HepG2 (cell line): ENCODE measurements around the gene PSMC3IP. TPM values are rescaled to one million over a fixed set of nuclear protein-coding genes. Genes with fewer than 3 reads are reported as not detected.
A peak's percentile ranks its signal among the peaks of the same experiment; 100 is the strongest.

Experiments used
- ATAC-seq: fragments of 200-7000 bp; cut with Tn5 transposase; 3 replicates; pipeline ENCODE4 v1.9.1; 2020; ENCODE audit warnings: mild to moderate bottlenecking, moderate library complexity
- BruUV-seq: library from RNA; stranded (reverse); fragments of 400-500 nt; replicated peaks from 2 replicates; lab custom pipeline; 2021; lab: Mats Ljungman, UMichigan
- CTCF ChIA-PET: fragments of 300-600 bp; formaldehyde crosslinking; extraction: SDS; loops from one replicate; lab custom pipeline; 2021; ENCODE audit warnings: low total read pairs, inconsistent platforms, low intra/inter-chr PET ratio; lab: Yijun Ruan, JAX
- POLR2A ChIA-PET: fragments of 350-600 bp; sonication (Branson Sonifier 250); formaldehyde crosslinking; loops from one replicate; lab custom pipeline; 2020; ENCODE audit warnings: antibody characterized with exemption, inconsistent platforms; lab: Yijun Ruan, JAX
- DNase-seq: peaks from one replicate; pipeline ENCODE4 v3.0.0-alpha.2; 2015; ENCODE audit warnings: low spot score
- FAIRE-seq: peaks from 3 replicates; lab custom pipeline; 2011; peaks lifted over from hg19 to GRCh38; lab: Jason Lieb, UNC
- H2AFZ ChIP-seq: one replicate; pipeline ENCODE4 v1.6.1; 2011; ENCODE audit warnings: low read length, inconsistent platforms
- H3K27ac ChIP-seq: fragments of 300-600 bp; 3 replicates; pipeline ENCODE4 v1.8.0; 2011; ENCODE audit warnings: mixed run types, mild to moderate bottlenecking, mixed read lengths, low read length, inconsistent platforms; ENCODE audit not compliant: insufficient read depth; ENCODE audit errors: extremely low read length
- H3K27me3 ChIP-seq, 2 experiments: fragments of 200-600 bp in 1 of 2; 2 replicates in 1 of 2; 3 replicates in 1 of 2; pipeline versions ENCODE4 v1.6.0 to v1.8.0; 2011; ENCODE audit warnings: low read length in 2 of 2, mild to moderate bottlenecking in 2 of 2, moderate library complexity in 2 of 2, inconsistent platforms in 1 of 2; ENCODE audit not compliant: insufficient read depth in 2 of 2, control insufficient read depth in 1 of 2
- H3K36me3 ChIP-seq, 2 experiments: fragments of 200-600 bp in 1 of 2; replicated peaks in 1 of 2; 2 replicates in 1 of 2; 3 replicates in 1 of 2; pipeline versions ENCODE4 v1.5.1 to v1.8.0; 2011; ENCODE audit warnings: low read length in 2 of 2, inconsistent platforms in 1 of 2; ENCODE audit not compliant: insufficient read depth in 2 of 2, control insufficient read depth in 1 of 2
- H3K4me1 ChIP-seq: 2 replicates; pipeline ENCODE4 v1.5.1; 2012; ENCODE audit warnings: low read length, inconsistent platforms; ENCODE audit not compliant: insufficient read depth
- H3K4me2 ChIP-seq: 2 replicates; pipeline ENCODE4 v1.6.0; 2011; ENCODE audit warnings: low read depth, low read length, inconsistent platforms
- H3K4me3 ChIP-seq, 3 experiments: fragments of 200-600 bp in 1 of 3; sonication (generic), shearing (Covaris generic) in 1 of 3; replicated peaks in 1 of 3; 2 replicates each; pipeline ENCODE4 v1.5.1; 2011 to 2016; ENCODE audit warnings: low read length in 3 of 3, inconsistent platforms in 2 of 3, low read depth in 2 of 3, mild to moderate bottlenecking in 2 of 3, control low read depth in 1 of 3, mixed read lengths in 1 of 3; ENCODE audit not compliant: insufficient read depth in 1 of 3
- H3K79me2 ChIP-seq: one replicate; pipeline ENCODE4 v1.6.1; 2011; ENCODE audit warnings: low read length, inconsistent platforms; ENCODE audit not compliant: insufficient read depth
- H3K9ac ChIP-seq: 2 replicates; pipeline ENCODE4 v1.6.0; 2011; ENCODE audit warnings: mild to moderate bottlenecking, low read depth, low read length, inconsistent platforms; ENCODE audit not compliant: insufficient read depth
- H3K9me3 ChIP-seq: 2 replicates; pipeline ENCODE4 v1.5.1; 2012; ENCODE audit warnings: mild to moderate bottlenecking, low read length
- H4K20me1 ChIP-seq: 2 replicates; pipeline ENCODE4 v1.6.0; 2011; ENCODE audit warnings: inconsistent platforms, mild to moderate bottlenecking, low read length, moderate library complexity; ENCODE audit not compliant: insufficient read depth
- KMT2B ChIP-seq: IDR thresholded peaks from 2 replicates; pipeline ENCODE4 v1.6.1; 2016; ENCODE audit warnings: missing genetic modification reagents, missing compliant biosample characterization
- LCORL ChIP-seq, 2 experiments: fragments of 450-650 bp in 1 of 2; sonication (generic) in 1 of 2; formaldehyde crosslinking in 1 of 2; IDR thresholded peaks; 2 replicates each; pipeline versions ENCODE4 v1.5.0 to v1.6.1; 2017 to 2020; ENCODE audit warnings: antibody characterized with exemption in 1 of 2, missing genetic modification reagents in 1 of 2
- MYNN ChIP-seq: sonication (generic); formaldehyde crosslinking; IDR thresholded peaks from 2 replicates; pipeline ENCODE4 v1.4.0; 2020; ENCODE audit warnings: mild to moderate bottlenecking, low read depth, missing genetic modification reagents
- ZNF605 ChIP-seq: sonication (generic); formaldehyde crosslinking; IDR thresholded peaks from 2 replicates; pipeline ENCODE4 v1.8.0; 2022; ENCODE audit warnings: mild to moderate bottlenecking, missing genetic modification reagents
- WGBS: methylation state at CpG from one replicate; pipeline ENCODE4 v1.1.6; 2017; ENCODE audit warnings: low lambda C conversion rate; 5-methylcytosine and 5-hydroxymethylcytosine counted together
- in situ Hi-C: cut with HindIII; loops from 2 replicates; pipeline ENCODE4 v1.10.0; 2017; ENCODE audit warnings: low pct_unique_long_range_greater_than_20kb; ENCODE audit not compliant: extremely low pct_ligation_motif_present
- intact Hi-C: fragments of 100-400 bp; cut with micrococcal nuclease; formaldehyde crosslinking; loops from one replicate; pipeline ENCODE4 v1.10.0; 2022; ENCODE audit not compliant: unreplicated experiment
- polyA plus RNA-seq, 8 experiments: library from polyadenylated mRNA; depleted of rRNA in 3 of 8; stranded (reverse) in 7 of 8; unstranded in 1 of 8; fragments of >200 nt; fragmentation: Illumina TruSeq in 4 of 8; extraction: Trizol in 4 of 8; gene quantifications; 2 replicates each; pipeline versions ENCODE4 v1.2.1 to v1.2.3, GENCODE V29; 2011 to 2016; ENCODE audit warnings: low read depth in 4 of 8, missing spikeins in 1 of 8, mixed read lengths in 1 of 8; ENCODE audit not compliant: insufficient read depth in 1 of 8
- total RNA-seq, 5 experiments: library from RNA; depleted of rRNA; stranded (reverse); fragments of >200 nt; fragmentation: Illumina TruSeq; extraction: Trizol; gene quantifications; 2 replicates each; pipeline ENCODE4 v1.2.3, GENCODE V29; 2016; ENCODE audit warnings: low read depth in 1 of 5
- TF ChIP-seq, protein P1 (sequence below): sonication (generic); formaldehyde crosslinking; IDR thresholded peaks from 2 replicates; pipeline ENCODE4 v1.5.1; 2020; ENCODE audit warnings: mild to moderate bottlenecking, missing genetic modification reagents, moderate library complexity
- TF ChIP-seq, protein P2 (sequence below): sonication (generic); formaldehyde crosslinking; IDR thresholded peaks from 2 replicates; pipeline ENCODE4 v1.8.1; 2023; ENCODE audit warnings: mild to moderate bottlenecking, moderate library complexity, missing genetic modification reagents
- TF ChIP-seq, protein P3 (sequence below): sonication (generic); formaldehyde crosslinking; IDR thresholded peaks from 2 replicates; pipeline ENCODE4 v1.5.1; 2020; ENCODE audit warnings: missing genetic modification reagents, mild to moderate bottlenecking, borderline replicate concordance
- TF ChIP-seq, protein P4 (sequence below): sonication (generic); formaldehyde crosslinking; IDR thresholded peaks from 2 replicates; pipeline ENCODE4 v1.8.0; 2022; ENCODE audit warnings: mild to moderate bottlenecking, missing genetic modification reagents, borderline replicate concordance

Gene PSMC3IP
- total and polyA plus RNA-seq, 2 of the 13 experiments (the other 11 are each of a cell fraction or from before 2014, with no cell fraction given), result 6.5 to 22.4 TPM

DNA sequence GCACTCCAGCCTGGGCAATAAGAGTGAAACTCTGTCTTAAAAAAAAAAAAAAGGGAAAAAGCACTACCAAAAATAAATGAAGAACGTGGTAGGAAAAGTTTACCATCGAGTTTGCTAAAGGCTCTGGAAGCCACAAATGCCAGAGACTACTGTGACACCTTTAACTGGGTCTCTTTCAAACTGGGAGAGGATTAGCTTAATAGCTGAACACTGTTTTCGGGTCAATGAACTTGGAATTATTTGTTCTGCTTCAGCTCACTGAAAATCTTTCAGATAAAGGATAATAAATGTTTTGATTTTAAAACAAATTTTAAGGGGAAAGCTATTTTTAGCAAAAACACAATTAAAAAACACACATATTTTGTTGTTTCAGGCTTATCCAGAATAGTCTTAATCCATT lies 30.2 kb upstream of the PSMC3IP start:
- in situ Hi-C loops, result no loop called here
- POLR2A ChIA-PET, result interaction anchor here (1.0 to 4.0 kb wide), 12 partner anchors 11 to 166 kb away, joined by 3 to 60 read pairs (median 22); partner anchors contain the start of genes CCR10, CNTNAP1, MLX and NAGLU

DNA sequence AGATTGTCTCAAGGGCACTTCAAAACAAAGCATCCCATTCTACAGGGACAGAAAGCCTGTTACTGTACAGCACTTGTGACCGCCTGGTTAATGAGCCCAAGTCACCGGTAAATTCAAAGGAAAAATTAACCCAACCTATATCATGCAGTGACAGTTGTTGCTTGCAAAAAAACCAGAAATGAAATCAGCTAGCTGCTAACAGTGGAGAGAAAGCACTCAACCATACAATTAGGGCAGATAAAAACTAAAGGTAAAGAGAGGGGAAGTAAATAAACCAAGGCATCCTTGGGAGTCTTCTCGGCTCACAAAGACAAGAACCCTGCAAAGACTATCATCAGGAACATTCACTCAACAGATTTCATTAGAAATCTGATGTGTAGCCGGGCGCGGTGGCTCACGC lies 25.8 kb upstream of the PSMC3IP start:
- 96% methylated on average over 7 of the region's 7 CpGs for WGBS
- Histone ChIP-seq H3K4me3 (no peak overlapping the region), H3K79me2 (peaks cover 81% of the 10 kb centered on the region), H3K36me3 (peaks cover 9 to 17% of the 10 kb centered on the region in 2 experiments; a peak in 2 of 5 replicates), H4K20me1 (peaks cover 12% of the 10 kb centered on the region; the same call in 1 of the 2 replicates), H3K9ac (no peak overlapping the region), H3K4me1 (peaks cover 42% of the 10 kb centered on the region), H2AFZ (no peak overlapping the region), H3K9me3 (no peaks in the 10 kb centered on the region), H3K4me2 (no peak overlapping the region), H3K27ac (no peak overlapping the region), H3K27me3 (no peaks in the 10 kb centered on the region; a peak in 1 of 5 replicates)
- no TSS peak for BruUV-seq
- ATAC-seq, result no peak
- in situ Hi-C loops (no loop called here), intact Hi-C loops (no loop called here)
- DNase-seq, result no peak
- no peak for FAIRE-seq
- POLR2A ChIA-PET, result no interaction called here
- CTCF ChIA-PET, result no interaction called here
- TF ChIP-seq KMT2B (CRISPR knock-in tag), result no peak
- TF ChIP-seq, protein P1, sequence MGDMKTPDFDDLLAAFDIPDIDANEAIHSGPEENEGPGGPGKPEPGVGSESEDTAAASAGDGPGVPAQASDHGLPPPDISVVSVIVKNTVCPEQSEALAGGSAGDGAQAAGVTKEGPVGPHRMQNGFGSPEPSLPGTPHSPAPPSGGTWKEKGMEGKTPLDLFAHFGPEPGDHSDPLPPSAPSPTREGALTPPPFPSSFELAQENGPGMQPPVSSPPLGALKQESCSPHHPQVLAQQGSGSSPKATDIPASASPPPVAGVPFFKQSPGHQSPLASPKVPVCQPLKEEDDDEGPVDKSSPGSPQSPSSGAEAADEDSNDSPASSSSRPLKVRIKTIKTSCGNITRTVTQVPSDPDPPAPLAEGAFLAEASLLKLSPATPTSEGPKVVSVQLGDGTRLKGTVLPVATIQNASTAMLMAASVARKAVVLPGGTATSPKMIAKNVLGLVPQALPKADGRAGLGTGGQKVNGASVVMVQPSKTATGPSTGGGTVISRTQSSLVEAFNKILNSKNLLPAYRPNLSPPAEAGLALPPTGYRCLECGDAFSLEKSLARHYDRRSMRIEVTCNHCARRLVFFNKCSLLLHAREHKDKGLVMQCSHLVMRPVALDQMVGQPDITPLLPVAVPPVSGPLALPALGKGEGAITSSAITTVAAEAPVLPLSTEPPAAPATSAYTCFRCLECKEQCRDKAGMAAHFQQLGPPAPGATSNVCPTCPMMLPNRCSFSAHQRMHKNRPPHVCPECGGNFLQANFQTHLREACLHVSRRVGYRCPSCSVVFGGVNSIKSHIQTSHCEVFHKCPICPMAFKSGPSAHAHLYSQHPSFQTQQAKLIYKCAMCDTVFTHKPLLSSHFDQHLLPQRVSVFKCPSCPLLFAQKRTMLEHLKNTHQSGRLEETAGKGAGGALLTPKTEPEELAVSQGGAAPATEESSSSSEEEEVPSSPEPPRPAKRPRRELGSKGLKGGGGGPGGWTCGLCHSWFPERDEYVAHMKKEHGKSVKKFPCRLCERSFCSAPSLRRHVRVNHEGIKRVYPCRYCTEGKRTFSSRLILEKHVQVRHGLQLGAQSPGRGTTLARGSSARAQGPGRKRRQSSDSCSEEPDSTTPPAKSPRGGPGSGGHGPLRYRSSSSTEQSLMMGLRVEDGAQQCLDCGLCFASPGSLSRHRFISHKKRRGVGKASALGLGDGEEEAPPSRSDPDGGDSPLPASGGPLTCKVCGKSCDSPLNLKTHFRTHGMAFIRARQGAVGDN (CRISPR knock-in tag), result no peak
- TF ChIP-seq, protein P2, sequence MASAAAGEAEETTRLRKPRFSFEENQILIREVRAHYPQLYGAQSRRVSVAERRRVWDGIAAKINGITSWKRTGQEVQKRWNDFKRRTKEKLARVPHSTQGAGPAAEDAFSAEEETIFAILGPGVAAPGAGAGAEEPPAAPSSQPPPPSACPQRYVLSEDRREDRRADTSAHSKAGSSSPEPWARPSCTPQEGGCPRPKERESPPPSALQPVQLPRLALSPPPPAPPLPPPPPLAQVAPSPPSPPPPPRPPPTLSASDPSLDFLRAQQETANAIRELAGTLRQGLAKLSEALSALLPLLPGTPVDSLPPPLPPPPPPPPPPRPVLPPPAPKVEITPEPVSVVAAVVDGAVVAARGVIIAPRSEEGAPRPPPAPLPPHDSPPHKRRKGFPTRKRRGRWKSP (CRISPR knock-in tag), result no peak
- no peak for TF ChIP-seq MYNN (CRISPR knock-in tag)
- TF ChIP-seq, protein P3, sequence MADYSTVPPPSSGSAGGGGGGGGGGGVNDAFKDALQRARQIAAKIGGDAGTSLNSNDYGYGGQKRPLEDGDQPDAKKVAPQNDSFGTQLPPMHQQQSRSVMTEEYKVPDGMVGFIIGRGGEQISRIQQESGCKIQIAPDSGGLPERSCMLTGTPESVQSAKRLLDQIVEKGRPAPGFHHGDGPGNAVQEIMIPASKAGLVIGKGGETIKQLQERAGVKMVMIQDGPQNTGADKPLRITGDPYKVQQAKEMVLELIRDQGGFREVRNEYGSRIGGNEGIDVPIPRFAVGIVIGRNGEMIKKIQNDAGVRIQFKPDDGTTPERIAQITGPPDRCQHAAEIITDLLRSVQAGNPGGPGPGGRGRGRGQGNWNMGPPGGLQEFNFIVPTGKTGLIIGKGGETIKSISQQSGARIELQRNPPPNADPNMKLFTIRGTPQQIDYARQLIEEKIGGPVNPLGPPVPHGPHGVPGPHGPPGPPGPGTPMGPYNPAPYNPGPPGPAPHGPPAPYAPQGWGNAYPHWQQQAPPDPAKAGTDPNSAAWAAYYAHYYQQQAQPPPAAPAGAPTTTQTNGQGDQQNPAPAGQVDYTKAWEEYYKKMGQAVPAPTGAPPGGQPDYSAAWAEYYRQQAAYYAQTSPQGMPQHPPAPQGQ (CRISPR knock-in tag), result no peak
- no peak for TF ChIP-seq ZNF605 (CRISPR knock-in tag)

More for the DNA sequence above, 30.2 kb upstream of the PSMC3IP start:
- Histone ChIP-seq H3K9ac (peak overlapping the region; percentile 94), H3K9me3 (no peaks in the 10 kb centered on the region), H3K27me3 (no peaks in the 10 kb centered on the region; a peak in 1 of 5 replicates), H3K27ac (no peak overlapping the region), H3K36me3 (peaks cover 12 to 13% of the 10 kb centered on the region in 2 experiments), H3K4me1 (peaks cover 60% of the 10 kb centered on the region), H4K20me1 (peaks cover 8% of the 10 kb centered on the region; the same call in 1 of the 2 replicates), H3K79me2 (peaks cover 67% of the 10 kb centered on the region), H3K4me2 (peak overlapping the region; percentile 91), H3K4me3 (peak overlapping the region; percentile 74 to 94 (median 91)), H2AFZ (no peak overlapping the region)
- FAIRE-seq (no peak), ATAC-seq (no peak), DNase-seq (no peak)
- intact Hi-C loops, result loop anchor here (2.0 kb wide), 1 partner anchor 71 kb away; no protein-coding TSS in a partner anchor
- no TSS peak for BruUV-seq
- WGBS, result 37% methylated on average over 3 of the region's 3 CpGs
- CTCF ChIA-PET, result no interaction called here
- TF ChIP-seq LCORL (IDR thresholded peaks at IDR 0.05) (no peak), LCORL (CRISPR knock-in tag; IDR thresholded peaks at IDR 0.05) (0 out of 2 replicates have a peak, but pooled peaks have one; percentile 7)
- TF ChIP-seq, protein P4, sequence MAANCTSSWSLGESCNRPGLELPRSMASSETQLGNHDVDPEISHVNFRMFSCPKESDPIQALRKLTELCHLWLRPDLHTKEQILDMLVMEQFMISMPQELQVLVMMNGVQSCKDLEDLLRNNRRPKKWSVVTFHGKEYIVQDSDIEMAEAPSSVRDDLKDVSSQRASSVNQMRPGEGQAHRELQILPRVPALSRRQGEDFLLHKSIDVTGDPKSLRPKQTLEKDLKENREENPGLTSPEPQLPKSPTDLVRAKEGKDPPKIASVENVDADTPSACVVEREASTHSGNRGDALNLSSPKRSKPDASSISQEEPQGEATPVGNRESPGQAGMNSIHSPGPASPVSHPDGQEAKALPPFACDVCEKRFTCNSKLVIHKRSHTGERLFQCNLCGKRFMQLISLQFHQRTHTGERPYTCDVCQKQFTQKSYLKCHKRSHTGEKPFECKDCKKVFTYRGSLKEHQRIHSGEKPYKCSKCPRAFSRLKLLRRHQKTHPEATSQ (CRISPR knock-in tag), result no peak
